ENCODE data around the gene RNF26.

GRCh38 chr11:119300198-119300964 is 33.9 kb upstream of the RNF26 start:
- no peak for TF ChIP-seq CTCF (conservative IDR thresholded peaks at IDR 0.05)
- no peak for TF ChIP-seq EZH2 (IDR thresholded peaks at IDR 0.05; ENCODE audit: low read depth)

Measured in PC-9 (cell line).